GM13977 (cell line): Measurements from ENCODE around the gene KAZN.

Experiments
- DNase-seq: peaks from one replicate; pipeline ENCODE4 v3.0.0; 2012; ENCODE audit warnings: low spot score
- CTCF ChIP-seq: IDR thresholded peaks from 2 replicates; pipeline ENCODE4 v1.5.1; 2012; ENCODE audit warnings: mild to moderate bottlenecking, control low read depth; ENCODE audit not compliant: insufficient read depth; ENCODE audit errors: extremely low read depth, missing control alignments
- in situ Hi-C: fragments of 300-500 bp; cut with MboI; formaldehyde crosslinking; loops from one replicate; pipeline ENCODE4 v1.12.0; 2022; ENCODE audit warnings: low sequenced_read_pairs, low pct_unique_long_range_greater_than_20kb, mixed read lengths, inconsistent platforms; ENCODE audit not compliant: unreplicated experiment

KAZN gene

GRCh38 chr1:15106608-15107007 lies 508.1 kb downstream of the KAZN start:
- TF ChIP-seq CTCF, result no peak
- no peak for DNase-seq
- in situ Hi-C loops, result no loop called here

- DNase-seq, result no peak
- in situ Hi-C loops, result no loop called here
- no peak for TF ChIP-seq CTCF
Measured at GRCh38 chr1:15107058-15107687, 508.7 kb downstream of the KAZN start.

- TF ChIP-seq CTCF, result no peak
- no peak for DNase-seq
- in situ Hi-C loops, result no loop called here
Measured at GRCh38 chr1:15107911-15108310, 509.4 kb downstream of the KAZN start.

DNA sequence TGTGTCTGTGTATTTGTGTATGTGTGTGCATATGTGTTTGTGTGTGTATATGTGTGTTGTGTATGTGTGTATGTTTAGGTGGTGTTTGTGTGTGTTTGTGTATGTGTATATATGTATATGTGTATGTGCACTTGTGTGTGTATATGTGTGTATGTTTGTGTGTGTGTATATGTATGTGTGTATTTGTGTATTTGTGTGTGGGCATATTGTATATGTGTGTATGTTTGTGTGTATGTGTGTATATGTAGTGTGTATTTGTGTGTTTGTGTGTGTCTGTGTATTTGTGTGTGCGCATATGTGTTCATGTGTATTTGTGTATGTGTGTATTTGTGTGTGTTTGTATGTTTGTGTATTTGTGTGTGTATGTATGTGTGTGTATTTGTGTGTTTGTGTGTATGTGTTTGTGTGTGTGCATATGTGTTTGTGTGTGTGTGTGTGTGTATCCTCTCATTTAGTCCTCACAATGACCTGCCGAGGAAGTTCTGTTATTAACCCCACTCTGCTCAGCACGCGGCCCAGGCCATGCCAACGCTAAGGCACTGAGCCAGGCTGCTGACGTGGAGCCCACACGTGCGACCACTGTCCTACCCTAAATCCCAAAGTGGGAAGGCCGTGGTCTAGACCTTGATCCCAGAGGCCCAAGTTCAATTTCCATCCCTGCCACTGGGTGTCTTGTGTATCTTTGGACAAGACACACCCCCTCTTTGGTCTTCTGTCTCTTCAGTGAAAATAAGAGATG lies 511.8 kb downstream of the KAZN start:
- DNase-seq, result no peak
- in situ Hi-C loops, result no loop called here
- TF ChIP-seq CTCF, result no peak

GRCh38 chr1:15110867-15111230 lies 512.4 kb downstream of the KAZN start:
- no peak for DNase-seq
- in situ Hi-C loops, result no loop called here
- TF ChIP-seq CTCF, result no peak

GRCh38 chr1:15113146-15113545 lies 514.7 kb downstream of the KAZN start:
- in situ Hi-C loops, result no loop called here
- TF ChIP-seq CTCF, result no peak
- no peak for DNase-seq
